Psoas muscle (tissue), 8 donors: Measurements from ENCODE around the gene MNT. TPM values are rescaled to one million over a fixed set of nuclear protein-coding genes. Genes with fewer than 3 reads are reported as not detected.

Source experiments
- ATAC-seq, 4 donors: fragments of 200-7000 bp; cut with Tn5 transposase; one replicate each; pipeline ENCODE4 v1.9.1; 2020; ENCODE audit warnings: moderate library complexity in 3 of 4, mild to moderate bottlenecking in 2 of 4
- DNase-seq, 2 donors: peaks; one replicate each; pipeline ENCODE4 v3.0.0-alpha.2; 2020
- H3K27ac ChIP-seq: fragments of 200-600 bp; one replicate; pipeline ENCODE4 v1.8.0; 2022
- H3K27me3 ChIP-seq, 3 donors: fragments of 200-600 bp in 1 of 3; one replicate each; pipeline versions ENCODE4 v1.6.1 to v1.8.0; 2013 to 2022; ENCODE audit warnings: low read length in 2 of 3, mild to moderate bottlenecking in 2 of 3, moderate library complexity in 1 of 3; ENCODE audit not compliant: insufficient read depth in 3 of 3
- H3K36me3 ChIP-seq, 2 donors: fragments of 200-600 bp in 1 of 2; one replicate each; pipeline versions ENCODE4 v1.6.1 to v1.8.0; 2013 to 2022; ENCODE audit warnings: low read depth in 1 of 2, mild to moderate bottlenecking in 1 of 2, moderate library complexity in 1 of 2; ENCODE audit not compliant: insufficient read depth in 1 of 2
- H3K4me1 ChIP-seq: fragments of 200-600 bp; one replicate; pipeline ENCODE4 v1.8.0; 2022
- H3K4me3 ChIP-seq: fragments of 200-600 bp; one replicate; pipeline ENCODE4 v1.8.0; 2022; ENCODE audit warnings: mild to moderate bottlenecking
- H3K9me3 ChIP-seq: fragments of 200-600 bp; one replicate; pipeline ENCODE4 v1.8.0; 2022
- WGBS, 3 donors: extraction: QIAGEN DNeasy Blood & Tissue Kit; methylation state at CpG; one replicate each; pipeline versions ENCODE4 v1.1.6 to v1.1.7; 2013; 5-methylcytosine and 5-hydroxymethylcytosine counted together
- intact Hi-C, 2 donors: fragments of 100-400 bp; cut with DNase I; formaldehyde crosslinking; loops; one replicate each; pipeline versions ENCODE4 v1.11.0 to v1.14.2; 2022
- polyA plus RNA-seq, 3 donors: library from polyadenylated mRNA; stranded (reverse); fragments of 200-250 nt; gene quantifications; one replicate each; pipeline ENCODE4 v1.2.3, GENCODE V29; 2013
- total RNA-seq, 4 donors: library from RNA; stranded (reverse); fragmentation: NEBNext Ultra II Directional in 2 of 4; extraction: Animal tissue kit (Norgen Biotek cat#: 25700) in 2 of 4; gene quantifications; one replicate each; pipeline versions ENCODE4 v1.2.1 to v1.2.4, GENCODE V29; 2021 to 2023
- TF ChIP-seq, protein P1 (sequence below): fragments of 200-600 bp; IDR thresholded peaks from one replicate; pipeline ENCODE4 v1.8.0; 2022; ENCODE audit warnings: antibody characterized with exemption
- donor health status: healthy with polysubstance abuse.
- donor health status: DM: no; HTN: no; CAD: no; lungs with moderate emphysema.
- donor health status: Bipolar disorder and iron deficiency.
- donor health status: healthy.
- donor health status: DM: yes; HTN: yes; CAD: no.
- donor health status: DM: no; HTN: no; CAD: no.
- donor health status: DM: no; HTN: no; CAD: no.
- donor health status: DM: yes; HTN: yes; CAD: no.

Gene MNT
- total and polyA plus RNA-seq, 7 donors = 2.5 to 11.7 (median 7.0) TPM

DNA sequence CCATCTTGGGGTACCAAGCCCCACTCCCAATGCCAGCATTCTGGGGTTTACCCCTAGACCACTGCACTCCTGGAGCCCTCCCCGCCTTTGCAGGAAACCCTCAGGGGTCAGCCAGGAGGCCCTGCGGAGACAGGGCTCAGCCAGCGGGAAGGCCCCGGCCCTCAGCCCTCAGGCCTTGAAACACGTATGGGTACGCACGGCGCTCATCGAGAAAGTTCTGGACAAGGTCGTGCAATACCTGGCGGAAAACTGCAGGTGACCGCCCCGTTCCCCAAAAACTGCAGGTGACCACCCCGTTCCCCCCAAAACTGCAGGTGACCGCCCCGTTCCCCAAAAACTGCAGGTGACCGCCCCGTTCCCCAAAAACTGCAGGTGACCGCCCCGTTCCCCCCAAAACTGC lies 38.8 kb downstream of the MNT start:
- TF ChIP-seq, protein P1, sequence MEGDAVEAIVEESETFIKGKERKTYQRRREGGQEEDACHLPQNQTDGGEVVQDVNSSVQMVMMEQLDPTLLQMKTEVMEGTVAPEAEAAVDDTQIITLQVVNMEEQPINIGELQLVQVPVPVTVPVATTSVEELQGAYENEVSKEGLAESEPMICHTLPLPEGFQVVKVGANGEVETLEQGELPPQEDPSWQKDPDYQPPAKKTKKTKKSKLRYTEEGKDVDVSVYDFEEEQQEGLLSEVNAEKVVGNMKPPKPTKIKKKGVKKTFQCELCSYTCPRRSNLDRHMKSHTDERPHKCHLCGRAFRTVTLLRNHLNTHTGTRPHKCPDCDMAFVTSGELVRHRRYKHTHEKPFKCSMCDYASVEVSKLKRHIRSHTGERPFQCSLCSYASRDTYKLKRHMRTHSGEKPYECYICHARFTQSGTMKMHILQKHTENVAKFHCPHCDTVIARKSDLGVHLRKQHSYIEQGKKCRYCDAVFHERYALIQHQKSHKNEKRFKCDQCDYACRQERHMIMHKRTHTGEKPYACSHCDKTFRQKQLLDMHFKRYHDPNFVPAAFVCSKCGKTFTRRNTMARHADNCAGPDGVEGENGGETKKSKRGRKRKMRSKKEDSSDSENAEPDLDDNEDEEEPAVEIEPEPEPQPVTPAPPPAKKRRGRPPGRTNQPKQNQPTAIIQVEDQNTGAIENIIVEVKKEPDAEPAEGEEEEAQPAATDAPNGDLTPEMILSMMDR = no peak
- Histone ChIP-seq H3K36me3 (peaks cover 0 to 45% of the 10 kb centered on the region in 2 donors), H3K4me1 (peaks cover 21% of the 10 kb centered on the region), H3K4me3 (no peak overlapping the region), H3K27me3 (no peaks in the 10 kb centered on the region), H3K9me3 (no peaks in the 10 kb centered on the region), H3K27ac (no peak overlapping the region)
- 97 to 98% (median 97%) methylated on average over 20 of the region's 20 CpGs for WGBS, 3 donors
- ATAC-seq (no peak), DNase-seq (no peak)
- intact Hi-C loops = loop anchor here in 1 of 2 donors (10.0 kb wide), 1 partner anchor 53 kb away; no protein-coding TSS in a partner anchor

DNA sequence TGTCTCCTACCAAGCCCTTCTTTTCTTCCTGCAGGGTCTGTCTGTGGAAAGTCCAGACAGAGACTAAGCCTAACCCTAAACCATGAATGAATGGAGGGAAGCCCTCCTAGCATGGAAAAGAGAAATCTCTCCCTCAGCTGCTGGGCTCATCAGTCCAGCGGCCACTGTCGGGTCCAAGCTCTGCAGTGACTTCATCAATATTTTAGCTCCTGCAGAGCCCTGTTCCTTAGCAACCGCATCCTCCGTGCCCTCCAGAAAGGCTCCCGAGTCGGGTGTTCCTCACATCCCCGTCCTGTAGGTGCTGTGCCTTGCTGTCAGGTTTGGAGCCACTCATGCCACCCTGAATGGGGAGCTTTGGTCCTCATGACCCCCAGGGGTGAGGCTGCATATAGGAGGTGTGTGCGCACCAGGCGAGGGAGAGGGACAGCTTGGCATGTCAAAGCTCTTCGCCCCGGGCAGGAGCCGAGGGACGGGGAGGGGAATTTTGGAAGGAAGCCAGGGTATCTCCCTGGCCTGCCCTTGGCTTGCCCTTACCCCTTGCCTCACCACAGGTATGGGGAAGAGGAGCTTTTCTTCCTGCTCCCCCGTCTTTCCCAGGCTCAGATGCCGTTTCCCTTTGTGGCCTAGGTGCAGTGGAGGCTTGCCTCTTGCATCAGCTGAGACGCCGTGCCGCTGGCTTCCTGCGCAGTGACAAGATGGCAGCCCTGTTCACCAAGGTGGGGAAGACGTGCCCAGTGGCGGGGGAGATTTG lies 39.7 kb downstream of the MNT start:
- H3K27ac ChIP-seq = no peak overlapping the region
- intact Hi-C loops = loop anchor here in 1 of 2 donors (10.0 kb wide), 1 partner anchor 54 kb away; no protein-coding TSS in a partner anchor
- H3K4me1 ChIP-seq = peaks cover 21% of the 10 kb centered on the region
- ATAC-seq (no peak), DNase-seq (no peak)
- no peaks in the 10 kb centered on the region for H3K9me3 ChIP-seq
- H3K4me3 ChIP-seq = no peak overlapping the region
- 81 to 84% (median 84%) methylated on average over 21 of the region's 21 CpGs for WGBS, 3 donors
- TF ChIP-seq, protein P1 = no peak
- no peaks in the 10 kb centered on the region for H3K27me3 ChIP-seq
- peaks cover 0 to 36% of the 10 kb centered on the region in 2 donors for H3K36me3 ChIP-seq

DNA sequence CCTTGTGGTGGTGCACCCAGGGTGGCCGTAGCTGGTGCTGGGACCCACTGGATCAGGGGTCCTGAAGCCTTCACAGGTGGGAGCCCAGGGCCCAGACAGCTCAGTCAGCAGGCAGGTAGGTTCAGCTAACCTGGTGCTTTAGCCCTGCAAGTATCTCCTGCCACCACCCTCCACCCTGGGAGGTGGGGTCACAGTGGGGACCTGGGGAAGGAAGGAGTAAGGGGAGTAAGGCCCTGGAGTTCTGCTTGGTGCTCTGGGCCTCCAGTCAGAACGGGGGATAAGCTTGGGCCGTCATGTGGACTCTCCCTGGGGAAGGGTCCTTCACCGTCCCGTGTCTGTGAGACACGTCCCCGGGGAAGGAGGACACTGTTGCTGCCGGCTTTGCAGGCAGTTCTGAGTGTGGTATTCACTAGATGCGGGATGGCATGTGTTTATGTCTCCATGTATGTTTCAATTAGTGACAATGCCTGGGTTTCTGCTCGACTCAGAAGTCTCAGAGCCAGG lies 42.9 kb downstream of the MNT start:
- Histone ChIP-seq H3K36me3 (peaks cover 0 to 18% of the 10 kb centered on the region in 2 donors), H3K4me1 (no peaks in the 10 kb centered on the region), H3K27ac (no peak overlapping the region), H3K9me3 (no peaks in the 10 kb centered on the region), H3K27me3 (no peaks in the 10 kb centered on the region), H3K4me3 (no peak overlapping the region)
- intact Hi-C loops = no loop called here
- 90 to 94% (median 90%) methylated on average over 10 of the region's 10 CpGs for WGBS, 3 donors
- ATAC-seq = no peak
- TF ChIP-seq, protein P1 = no peak
- no peak for DNase-seq

DNA sequence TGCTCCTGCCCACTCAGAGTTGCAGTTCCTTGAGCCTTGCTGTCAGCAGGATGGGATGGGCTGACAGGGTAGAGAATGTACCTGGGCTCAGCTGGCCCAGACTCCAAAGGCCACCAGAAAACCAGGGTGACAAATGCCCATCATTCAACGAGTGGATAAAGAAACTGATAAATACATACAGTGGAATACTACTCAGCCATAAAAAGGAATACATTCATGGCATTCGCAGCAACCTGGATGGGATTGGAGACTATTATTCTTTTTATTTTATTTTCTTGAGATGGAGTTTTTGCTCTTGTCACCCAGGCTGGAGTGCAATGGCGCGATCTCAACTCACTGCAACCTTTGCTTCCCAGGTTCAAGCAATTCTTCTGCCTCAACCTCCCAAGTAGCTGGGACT lies 43.6 kb downstream of the MNT start:
- TF ChIP-seq, protein P1 = no peak
- DNase-seq (no peak), ATAC-seq (no peak)
- Histone ChIP-seq H3K4me3 (no peak overlapping the region), H3K27me3 (no peaks in the 10 kb centered on the region), H3K27ac (no peak overlapping the region), H3K9me3 (no peaks in the 10 kb centered on the region), H3K36me3 (peaks cover 0 to 13% of the 10 kb centered on the region in 2 donors), H3K4me1 (no peaks in the 10 kb centered on the region)
- intact Hi-C loops = no loop called here
- WGBS, 3 donors = 98 to 99% (median 99%) methylated on average over 4 of the region's 4 CpGs
